Measurements from ENCODE around the gene PLEKHA1.

- TF ChIP-seq CTCF (IDR thresholded peaks at IDR 0.05; ENCODE audit: poor library complexity) (no peak), EZH2 (IDR thresholded peaks at IDR 0.05; ENCODE audit: borderline replicate concordance) (no peak)
Measured at GRCh38 chr10:122391875-122392274, 17.4 kb downstream of the PLEKHA1 start.
